GM23338 (cell line): ENCODE results near the gene SPATA9.
"Not testable (repeated sequence)": the region's sequence is repeated elsewhere in the genome, so short reads cannot be mapped to it uniquely, and the experiment has no call there.

Experiments used
- CREB1 ChIP-seq: fragments of 250-450 bp; sonication (Bioruptor Pico); IDR thresholded peaks from 2 replicates; pipeline ENCODE4 v1.5.0; 2020; ENCODE audit warnings: low read depth, mild to moderate bottlenecking, moderate library complexity
- CTCF ChIP-seq, 2 experiments: fragments of 200-600 bp in 1 of 2; sonication (generic) in 1 of 2; conservative IDR thresholded peaks; 2 replicates each; pipeline versions ENCODE4 v1.5.1 to v1.6.1; 2016 to 2017; ENCODE audit warnings: antibody characterized with exemption in 2 of 2, low read depth in 2 of 2, mild to moderate bottlenecking in 2 of 2, moderate library complexity in 1 of 2
- ETS1 ChIP-seq: IDR thresholded peaks from 2 replicates; pipeline ENCODE4 v1.6.1; 2016; ENCODE audit warnings: antibody characterized with exemption
- EZH2 ChIP-seq: fragments of 200-600 bp; sonication (generic); IDR thresholded peaks from one replicate; pipeline ENCODE4 v1.8.0; 2017; ENCODE audit warnings: antibody characterized with exemption, mild to moderate bottlenecking, low read depth; ENCODE audit not compliant: unreplicated experiment
- EZH2phosphoT487 ChIP-seq: fragments of 200-600 bp; sonication (generic); IDR thresholded peaks from one replicate; pipeline ENCODE4 v1.8.1; 2018; ENCODE audit warnings: antibody characterized with exemption; ENCODE audit not compliant: unreplicated experiment
- JUNB ChIP-seq: IDR thresholded peaks from one replicate; pipeline ENCODE4 v1.6.1; 2016; ENCODE audit warnings: antibody characterized with exemption; ENCODE audit not compliant: unreplicated experiment
- POLR2AphosphoS5 ChIP-seq: IDR thresholded peaks from 2 replicates; pipeline ENCODE4 v1.6.1; 2016; ENCODE audit warnings: antibody characterized with exemption, low read depth
- REST ChIP-seq: IDR thresholded peaks from one replicate; pipeline ENCODE4 v1.6.1; 2018; ENCODE audit warnings: antibody characterized with exemption; ENCODE audit not compliant: unreplicated experiment
- STAT1 ChIP-seq: IDR thresholded peaks from one replicate; pipeline ENCODE4 v1.6.1; 2016; ENCODE audit warnings: antibody characterized with exemption; ENCODE audit not compliant: unreplicated experiment
- ZNF114 ChIP-seq: fragments of 250-450 bp; sonication (Bioruptor Pico); IDR thresholded peaks from 2 replicates; pipeline ENCODE4 v1.5.0; 2020; ENCODE audit warnings: mild to moderate bottlenecking, moderate library complexity
- ZNF331 ChIP-seq: fragments of 250-450 bp; sonication (Bioruptor Pico); IDR thresholded peaks from 2 replicates; pipeline ENCODE4 v1.5.0; 2020; ENCODE audit warnings: low read depth, mild to moderate bottlenecking, moderate library complexity

- peak; percentile 24; the same call in 1 of the 2 replicates for TF ChIP-seq POLR2AphosphoS5
- TF ChIP-seq CTCF (conservative IDR thresholded peaks at IDR 0.05; ENCODE audit: low read depth in 2 of 2); EZH2; EZH2phosphoT487; REST; JUNB; ZNF331 (CRISPR knock-in tag); CREB1 (CRISPR knock-in tag); ETS1; ZNF114 (CRISPR knock-in tag); STAT1: not testable (repeated sequence)
Observed at GRCh38 chr5:95710651-95711500, 28.1 kb upstream of the SPATA9 start.
